ENCODE results near the gene TNPO2. TPM values are rescaled to one million over a fixed set of nuclear protein-coding genes. Genes with fewer than 3 reads are reported as not detected.
A peak's percentile ranks its signal among the peaks of the same experiment; 100 is the strongest.

TNPO2 gene
- total and polyA plus RNA-seq, 2 of the 13 experiments (the other 11 are each of a cell fraction or from before 2014, with no cell fraction given) = 31.7 to 61.0 TPM

DNA sequence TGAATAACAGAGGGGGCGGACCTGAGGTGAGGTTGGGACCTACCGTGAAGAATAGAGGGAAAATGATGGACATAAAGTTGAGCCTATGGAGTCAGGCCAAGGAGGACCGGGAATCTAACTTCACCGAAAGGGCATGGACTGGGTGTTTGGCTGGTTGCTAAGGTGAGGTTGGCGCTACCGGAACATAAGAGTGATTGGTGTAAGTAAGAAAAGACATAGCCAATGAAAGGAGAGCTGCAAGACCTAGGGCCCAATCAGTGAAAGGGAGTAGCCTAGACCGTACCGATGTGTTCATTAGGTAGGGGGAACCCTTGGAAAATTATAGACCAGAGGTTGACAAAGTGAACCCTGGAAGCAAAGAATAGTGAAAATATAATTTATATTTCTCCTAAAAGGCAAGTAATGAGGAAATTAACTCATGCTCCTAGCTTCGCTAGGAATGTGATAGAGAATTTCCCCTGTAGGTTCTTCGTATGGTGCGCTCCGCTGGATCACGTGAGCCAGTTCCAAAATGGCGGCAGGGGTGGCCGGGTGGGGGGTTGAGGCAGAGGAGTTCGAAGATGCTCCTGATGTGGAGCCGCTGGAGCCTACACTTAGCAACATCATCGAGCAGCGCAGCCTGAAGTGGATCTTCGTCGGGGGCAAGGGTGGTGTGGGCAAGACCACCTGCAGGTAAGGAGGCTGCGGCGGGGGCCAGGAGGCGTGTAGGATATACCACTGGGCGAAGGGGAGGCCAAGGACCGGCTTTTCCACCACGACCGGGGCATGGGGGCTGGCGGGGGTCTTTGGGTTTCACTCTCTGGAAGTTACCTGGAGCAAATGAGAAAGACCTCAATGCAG is 13.5 kb upstream of the TNPO2 start, which contains the start of gene GET3 (continued):
- TF ChIP-seq, protein P1, sequence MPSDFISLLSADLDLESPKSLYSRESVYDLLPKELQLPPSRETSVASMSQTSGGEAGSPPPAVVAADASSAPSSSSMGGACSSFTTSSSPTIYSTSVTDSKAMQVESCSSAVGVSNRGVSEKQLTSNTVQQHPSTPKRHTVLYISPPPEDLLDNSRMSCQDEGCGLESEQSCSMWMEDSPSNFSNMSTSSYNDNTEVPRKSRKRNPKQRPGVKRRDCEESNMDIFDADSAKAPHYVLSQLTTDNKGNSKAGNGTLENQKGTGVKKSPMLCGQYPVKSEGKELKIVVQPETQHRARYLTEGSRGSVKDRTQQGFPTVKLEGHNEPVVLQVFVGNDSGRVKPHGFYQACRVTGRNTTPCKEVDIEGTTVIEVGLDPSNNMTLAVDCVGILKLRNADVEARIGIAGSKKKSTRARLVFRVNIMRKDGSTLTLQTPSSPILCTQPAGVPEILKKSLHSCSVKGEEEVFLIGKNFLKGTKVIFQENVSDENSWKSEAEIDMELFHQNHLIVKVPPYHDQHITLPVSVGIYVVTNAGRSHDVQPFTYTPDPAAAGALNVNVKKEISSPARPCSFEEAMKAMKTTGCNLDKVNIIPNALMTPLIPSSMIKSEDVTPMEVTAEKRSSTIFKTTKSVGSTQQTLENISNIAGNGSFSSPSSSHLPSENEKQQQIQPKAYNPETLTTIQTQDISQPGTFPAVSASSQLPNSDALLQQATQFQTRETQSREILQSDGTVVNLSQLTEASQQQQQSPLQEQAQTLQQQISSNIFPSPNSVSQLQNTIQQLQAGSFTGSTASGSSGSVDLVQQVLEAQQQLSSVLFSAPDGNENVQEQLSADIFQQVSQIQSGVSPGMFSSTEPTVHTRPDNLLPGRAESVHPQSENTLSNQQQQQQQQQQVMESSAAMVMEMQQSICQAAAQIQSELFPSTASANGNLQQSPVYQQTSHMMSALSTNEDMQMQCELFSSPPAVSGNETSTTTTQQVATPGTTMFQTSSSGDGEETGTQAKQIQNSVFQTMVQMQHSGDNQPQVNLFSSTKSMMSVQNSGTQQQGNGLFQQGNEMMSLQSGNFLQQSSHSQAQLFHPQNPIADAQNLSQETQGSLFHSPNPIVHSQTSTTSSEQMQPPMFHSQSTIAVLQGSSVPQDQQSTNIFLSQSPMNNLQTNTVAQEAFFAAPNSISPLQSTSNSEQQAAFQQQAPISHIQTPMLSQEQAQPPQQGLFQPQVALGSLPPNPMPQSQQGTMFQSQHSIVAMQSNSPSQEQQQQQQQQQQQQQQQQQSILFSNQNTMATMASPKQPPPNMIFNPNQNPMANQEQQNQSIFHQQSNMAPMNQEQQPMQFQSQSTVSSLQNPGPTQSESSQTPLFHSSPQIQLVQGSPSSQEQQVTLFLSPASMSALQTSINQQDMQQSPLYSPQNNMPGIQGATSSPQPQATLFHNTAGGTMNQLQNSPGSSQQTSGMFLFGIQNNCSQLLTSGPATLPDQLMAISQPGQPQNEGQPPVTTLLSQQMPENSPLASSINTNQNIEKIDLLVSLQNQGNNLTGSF (CRISPR knock-in tag; IDR thresholded peaks at IDR 0.05) = no peak
- TF ChIP-seq, protein P2, sequence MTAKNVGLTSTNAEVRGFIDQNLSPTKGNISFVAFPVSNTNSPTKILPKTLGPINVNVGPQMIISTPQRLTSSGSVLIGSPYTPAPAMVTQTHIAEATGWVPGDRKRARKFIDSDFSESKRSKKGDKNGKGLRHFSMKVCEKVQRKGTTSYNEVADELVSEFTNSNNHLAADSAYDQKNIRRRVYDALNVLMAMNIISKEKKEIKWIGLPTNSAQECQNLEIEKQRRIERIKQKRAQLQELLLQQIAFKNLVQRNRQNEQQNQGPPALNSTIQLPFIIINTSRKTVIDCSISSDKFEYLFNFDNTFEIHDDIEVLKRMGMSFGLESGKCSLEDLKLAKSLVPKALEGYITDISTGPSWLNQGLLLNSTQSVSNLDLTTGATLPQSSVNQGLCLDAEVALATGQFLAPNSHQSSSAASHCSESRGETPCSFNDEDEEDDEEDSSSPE (CRISPR knock-in tag; IDR thresholded peaks at IDR 0.05) = peak; percentile 93
- TF ChIP-seq ZNF225 (CRISPR knock-in tag; IDR thresholded peaks at IDR 0.05) = no peak
- TF ChIP-seq THAP11 (CRISPR knock-in tag; IDR thresholded peaks at IDR 0.05) = peak; percentile 87
- TF ChIP-seq, protein P3, sequence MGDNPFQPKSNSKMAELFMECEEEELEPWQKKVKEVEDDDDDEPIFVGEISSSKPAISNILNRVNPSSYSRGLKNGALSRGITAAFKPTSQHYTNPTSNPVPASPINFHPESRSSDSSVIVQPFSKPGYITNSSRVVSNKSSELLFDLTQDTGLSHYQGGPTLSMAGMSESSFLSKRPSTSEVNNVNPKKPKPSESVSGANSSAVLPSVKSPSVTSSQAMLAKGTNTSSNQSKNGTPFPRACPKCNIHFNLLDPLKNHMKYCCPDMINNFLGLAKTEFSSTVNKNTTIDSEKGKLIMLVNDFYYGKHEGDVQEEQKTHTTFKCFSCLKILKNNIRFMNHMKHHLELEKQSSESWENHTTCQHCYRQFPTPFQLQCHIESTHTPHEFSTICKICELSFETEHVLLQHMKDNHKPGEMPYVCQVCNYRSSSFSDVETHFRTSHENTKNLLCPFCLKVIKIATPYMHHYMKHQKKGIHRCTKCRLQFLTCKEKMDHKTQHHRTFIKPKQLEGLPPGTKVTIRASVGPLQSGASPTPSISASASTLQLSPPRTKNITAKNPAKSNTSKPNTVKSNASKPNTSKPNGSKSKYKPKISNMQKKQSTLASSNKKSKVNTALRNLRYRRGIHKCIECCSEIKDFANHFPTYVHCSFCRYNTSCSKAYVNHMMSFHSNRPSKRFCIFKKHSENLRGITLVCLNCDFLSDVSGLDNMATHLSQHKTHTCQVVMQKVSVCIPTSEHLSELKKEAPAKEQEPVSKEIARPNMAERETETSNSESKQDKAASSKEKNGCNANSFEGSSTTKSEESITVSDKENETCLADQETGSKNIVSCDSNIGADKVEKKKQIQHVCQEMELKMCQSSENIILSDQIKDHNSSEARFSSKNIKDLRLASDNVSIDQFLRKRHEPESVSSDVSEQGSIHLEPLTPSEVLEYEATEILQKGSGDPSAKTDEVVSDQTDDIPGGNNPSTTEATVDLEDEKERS (CRISPR knock-in tag; IDR thresholded peaks at IDR 0.05) = peak; percentile 38
- TF ChIP-seq HOXD1 (CRISPR knock-in tag; IDR thresholded peaks at IDR 0.05) = 0 out of 2 replicates have a peak, but pooled peaks have one; percentile 9
- TF ChIP-seq SOX13 (IDR thresholded peaks at IDR 0.05) = no peak
- TF ChIP-seq SOX13 (CRISPR knock-in tag; conservative IDR thresholded peaks at IDR 0.05 in 1 of 2, IDR thresholded peaks at IDR 0.05 in 1 of 2) = no peak
- TF ChIP-seq, protein P4, sequence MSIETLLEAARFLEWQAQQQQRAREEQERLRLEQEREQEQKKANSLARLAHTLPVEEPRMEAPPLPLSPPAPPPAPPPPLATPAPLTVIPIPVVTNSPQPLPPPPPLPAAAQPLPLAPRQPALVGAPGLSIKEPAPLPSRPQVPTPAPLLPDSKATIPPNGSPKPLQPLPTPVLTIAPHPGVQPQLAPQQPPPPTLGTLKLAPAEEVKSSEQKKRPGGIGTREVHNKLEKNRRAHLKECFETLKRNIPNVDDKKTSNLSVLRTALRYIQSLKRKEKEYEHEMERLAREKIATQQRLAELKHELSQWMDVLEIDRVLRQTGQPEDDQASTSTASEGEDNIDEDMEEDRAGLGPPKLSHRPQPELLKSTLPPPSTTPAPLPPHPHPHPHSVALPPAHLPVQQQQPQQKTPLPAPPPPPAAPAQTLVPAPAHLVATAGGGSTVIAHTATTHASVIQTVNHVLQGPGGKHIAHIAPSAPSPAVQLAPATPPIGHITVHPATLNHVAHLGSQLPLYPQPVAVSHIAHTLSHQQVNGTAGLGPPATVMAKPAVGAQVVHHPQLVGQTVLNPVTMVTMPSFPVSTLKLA (IDR thresholded peaks at IDR 0.05) = peak; percentile 36; the same call in 1 of the 2 replicates
- TF ChIP-seq, protein P5, sequence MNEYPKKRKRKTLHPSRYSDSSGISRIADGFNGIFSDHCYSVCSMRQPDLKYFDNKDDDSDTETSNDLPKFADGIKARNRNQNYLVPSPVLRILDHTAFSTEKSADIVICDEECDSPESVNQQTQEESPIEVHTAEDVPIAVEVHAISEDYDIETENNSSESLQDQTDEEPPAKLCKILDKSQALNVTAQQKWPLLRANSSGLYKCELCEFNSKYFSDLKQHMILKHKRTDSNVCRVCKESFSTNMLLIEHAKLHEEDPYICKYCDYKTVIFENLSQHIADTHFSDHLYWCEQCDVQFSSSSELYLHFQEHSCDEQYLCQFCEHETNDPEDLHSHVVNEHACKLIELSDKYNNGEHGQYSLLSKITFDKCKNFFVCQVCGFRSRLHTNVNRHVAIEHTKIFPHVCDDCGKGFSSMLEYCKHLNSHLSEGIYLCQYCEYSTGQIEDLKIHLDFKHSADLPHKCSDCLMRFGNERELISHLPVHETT (CRISPR knock-in tag; conservative IDR thresholded peaks at IDR 0.05) = no peak
- 0 out of 2 replicates have a peak, but pooled peaks have one; percentile 69 for TF ChIP-seq ZNF343 (CRISPR knock-in tag; IDR thresholded peaks at IDR 0.05)
- TF ChIP-seq AGO2 (optimal IDR thresholded peaks at IDR 0.05; ENCODE audit: low read depth, low read length) = no peak
- peak; percentile 92 for TF ChIP-seq NFYB (CRISPR knock-in tag; IDR thresholded peaks at IDR 0.05)
